ENCODE measurements around the gene MPZ. TPM values are rescaled to one million over a fixed set of nuclear protein-coding genes. Genes with fewer than 3 reads are reported as not detected.

MPZ gene
- total RNA-seq, 1 donor from 2014 or later, result 0.45 TPM

DNA sequence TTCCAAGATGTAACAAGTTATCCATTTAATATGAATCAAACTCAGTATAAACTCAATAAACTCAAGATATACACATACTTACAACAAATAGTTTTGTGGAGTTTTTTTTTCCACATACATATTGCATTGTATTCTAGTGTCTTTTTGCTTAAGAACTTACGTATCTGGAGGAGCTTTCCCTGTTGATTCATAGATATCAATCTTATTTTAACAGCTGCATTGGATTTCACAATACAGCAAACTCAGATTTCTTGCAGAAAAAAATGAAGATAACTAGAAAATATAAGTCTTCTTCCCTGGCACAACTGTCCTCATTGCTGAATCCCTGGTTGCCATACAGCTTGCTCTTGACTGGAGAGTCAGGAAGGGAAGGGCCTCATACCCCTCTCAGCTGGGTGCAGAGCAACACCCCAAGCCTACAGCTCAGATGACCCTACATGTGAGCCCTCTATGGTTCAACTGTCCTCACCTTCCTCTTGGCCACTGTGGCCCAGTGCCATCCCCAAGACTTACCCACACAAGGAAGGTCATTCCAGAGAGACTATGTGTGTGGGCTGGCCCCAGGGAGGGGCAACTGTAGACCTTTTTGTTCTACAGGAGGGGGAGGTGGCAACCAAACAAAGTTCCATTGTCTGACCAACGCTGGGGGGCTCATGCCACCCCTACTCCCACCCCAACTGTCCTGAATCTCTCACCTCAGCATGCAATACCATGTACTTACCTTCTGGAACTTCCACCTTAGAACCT, 1.7 kb downstream of the MPZ start:
- DNase-seq (ENCODE audit: low spot score), result no peak
- H3K27me3 Mint-ChIP-seq (ENCODE audit: low read depth), result peaks cover 2% of the 10 kb centered on the region
- H3K4me1 Mint-ChIP-seq (ENCODE audit: low read depth), result peaks cover 16% of the 10 kb centered on the region
- H3K9me3 Mint-ChIP-seq (ENCODE audit: low read depth), result no peaks in the 10 kb centered on the region
- no peak for TF ChIP-seq CTCF (IDR thresholded peaks at IDR 0.05)
- no peaks in the 10 kb centered on the region for H3K36me3 Mint-ChIP-seq (ENCODE audit: low read depth)
- H3K27ac Mint-ChIP-seq (ENCODE audit: unreplicated experiment), result no peak overlapping the region
- H3K4me3 Mint-ChIP-seq (ENCODE audit: unreplicated experiment), result no peak overlapping the region

- TF ChIP-seq CTCF (IDR thresholded peaks at IDR 0.05), result no peak
- H3K4me3 Mint-ChIP-seq (ENCODE audit: unreplicated experiment), result no peak overlapping the region
- H3K27me3 Mint-ChIP-seq (ENCODE audit: low read depth), result peaks cover 2% of the 10 kb centered on the region
- no peak for DNase-seq (ENCODE audit: low spot score)
- no peak overlapping the region for H3K27ac Mint-ChIP-seq (ENCODE audit: unreplicated experiment)
- H3K4me1 Mint-ChIP-seq (ENCODE audit: low read depth), result peaks cover 16% of the 10 kb centered on the region
- H3K36me3 Mint-ChIP-seq (ENCODE audit: low read depth), result no peaks in the 10 kb centered on the region
- H3K9me3 Mint-ChIP-seq (ENCODE audit: low read depth), result no peaks in the 10 kb centered on the region
Observed at GRCh38 chr1:161307230-161307768, 2.5 kb downstream of the MPZ start.

GRCh38 chr1:161305867-161306519, 3.8 kb downstream of the MPZ start:
- Mint-ChIP-seq H3K36me3 (ENCODE audit: low read depth) (no peaks in the 10 kb centered on the region), H3K27me3 (ENCODE audit: low read depth) (no peaks in the 10 kb centered on the region), H3K4me1 (ENCODE audit: low read depth) (peaks cover 16% of the 10 kb centered on the region), H3K4me3 (ENCODE audit: unreplicated experiment) (peak overlapping the region; percentile 68), H3K27ac (ENCODE audit: unreplicated experiment) (no peak overlapping the region), H3K9me3 (ENCODE audit: low read depth) (no peaks in the 10 kb centered on the region)
- TF ChIP-seq CTCF (IDR thresholded peaks at IDR 0.05), result no peak
- DNase-seq (ENCODE audit: low spot score), result no peak

DNA sequence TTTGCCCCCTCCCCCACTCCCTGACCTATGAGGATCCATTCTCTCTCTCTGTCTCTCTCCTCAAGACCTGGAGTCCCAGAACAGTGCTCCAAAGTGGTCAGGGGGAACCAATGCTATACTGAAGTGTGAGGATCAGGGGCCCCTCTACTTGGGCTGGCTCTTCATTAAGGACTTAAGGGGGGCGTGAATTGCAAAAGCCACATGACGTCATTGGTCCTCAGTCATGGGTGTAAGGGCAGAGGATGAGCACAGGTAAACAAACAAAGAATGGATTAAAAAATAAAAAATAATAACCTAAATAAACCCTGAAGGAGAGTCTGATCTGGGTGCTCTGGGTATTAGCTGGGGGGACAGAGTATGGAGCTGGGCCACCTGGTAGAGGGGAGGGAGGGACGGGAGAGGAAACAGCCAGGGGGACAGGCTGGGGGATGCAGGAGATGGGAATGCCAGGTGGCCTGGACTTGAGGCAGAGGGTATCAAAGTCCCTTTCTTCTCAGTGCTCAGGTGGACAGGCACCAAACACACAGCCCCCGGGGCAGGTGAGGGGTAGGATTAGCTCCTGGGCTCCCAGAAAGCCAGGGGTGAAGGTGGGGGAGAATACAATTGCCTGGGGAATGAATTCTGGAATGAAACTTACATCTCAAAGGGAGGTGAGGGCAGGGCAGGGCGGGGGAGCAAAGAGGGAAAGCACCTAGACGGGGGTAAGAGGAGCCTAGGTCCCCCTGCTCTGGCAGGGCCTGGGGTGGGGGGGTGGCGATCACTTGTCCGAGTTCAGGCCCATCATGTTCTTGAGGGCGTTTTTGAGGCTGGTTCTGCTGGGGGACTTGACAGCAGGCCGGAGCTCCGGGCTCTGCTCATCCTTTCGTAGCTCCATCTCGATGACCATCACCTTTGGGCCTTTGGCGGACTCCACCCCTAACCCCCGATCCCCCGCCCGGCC, 4.6 kb downstream of the MPZ start:
- Mint-ChIP-seq H3K4me1 (ENCODE audit: low read depth) (peaks cover 16% of the 10 kb centered on the region), H3K4me3 (ENCODE audit: unreplicated experiment) (peak overlapping the region; percentile 68), H3K9me3 (ENCODE audit: low read depth) (no peaks in the 10 kb centered on the region), H3K27me3 (ENCODE audit: low read depth) (no peaks in the 10 kb centered on the region), H3K36me3 (ENCODE audit: low read depth) (no peaks in the 10 kb centered on the region), H3K27ac (ENCODE audit: unreplicated experiment) (no peak overlapping the region)
- no peak for TF ChIP-seq CTCF (IDR thresholded peaks at IDR 0.05)
- DNase-seq (ENCODE audit: low spot score), result no peak

DNA sequence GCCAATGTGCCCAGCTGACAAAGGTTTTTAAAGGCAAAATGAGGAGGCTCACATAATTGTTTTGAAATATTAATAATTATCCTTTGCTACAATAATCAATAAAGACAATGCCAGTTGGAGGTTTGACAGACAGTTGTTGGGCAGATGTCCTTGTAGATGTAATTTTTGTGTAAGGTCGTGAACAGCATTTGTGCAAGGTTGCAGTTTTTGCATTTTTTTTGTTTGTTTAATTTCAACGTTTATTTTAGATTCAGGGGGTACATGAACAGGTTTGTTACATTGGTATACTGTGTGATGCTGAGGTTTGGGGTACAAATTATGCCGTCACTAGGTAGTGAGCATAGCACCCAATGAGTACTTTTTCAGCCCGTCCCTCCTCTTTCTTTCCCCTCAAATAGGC, 9.3 kb downstream of the MPZ start:
- Mint-ChIP-seq H3K36me3 (ENCODE audit: low read depth) (no peaks in the 10 kb centered on the region), H3K4me1 (ENCODE audit: low read depth) (no peaks in the 10 kb centered on the region), H3K4me3 (ENCODE audit: unreplicated experiment) (no peak overlapping the region), H3K27me3 (ENCODE audit: low read depth) (no peaks in the 10 kb centered on the region), H3K27ac (ENCODE audit: unreplicated experiment) (no peak overlapping the region), H3K9me3 (ENCODE audit: low read depth) (no peaks in the 10 kb centered on the region)
- no peak for TF ChIP-seq CTCF (IDR thresholded peaks at IDR 0.05)
- DNase-seq (ENCODE audit: low spot score), result no peak
